ENCODE results near the gene BNC2.

DNA sequence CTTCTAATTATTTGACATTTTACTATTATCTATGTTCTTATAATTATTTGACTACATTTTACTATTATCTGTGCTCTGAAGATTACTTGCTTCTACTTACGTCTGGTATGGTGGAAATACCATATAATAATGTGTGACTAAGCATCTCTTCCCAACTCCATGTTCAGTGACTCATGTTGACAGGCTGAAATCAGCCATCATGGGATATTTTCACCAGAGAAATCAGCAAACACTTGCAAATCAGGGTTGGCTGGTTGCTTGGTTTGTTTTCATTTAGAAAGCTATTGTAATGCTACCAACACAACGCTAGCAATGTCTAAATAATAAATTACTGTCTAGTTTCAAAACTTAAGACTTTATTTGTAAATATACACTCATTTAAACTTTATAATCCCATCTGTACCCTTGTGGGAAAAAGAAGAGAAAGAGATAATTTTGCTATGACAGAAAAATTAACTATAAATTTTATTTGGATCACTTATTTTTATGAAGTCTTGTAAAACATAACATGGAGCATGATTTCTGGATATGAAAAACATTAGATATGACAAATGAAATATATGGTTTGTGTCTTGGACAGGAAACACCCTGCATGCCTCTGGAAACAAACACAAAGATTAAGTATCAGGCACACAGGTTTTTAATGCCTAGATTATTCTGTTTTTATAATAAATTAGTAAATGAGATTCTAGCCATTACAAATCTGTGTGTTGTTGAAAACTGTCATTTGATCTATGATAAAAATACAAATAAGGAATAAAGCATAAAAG lies 337.6 kb downstream of the BNC2 start:
- no peak for TF ChIP-seq CTCF (conservative IDR thresholded peaks at IDR 0.05; ENCODE audit: low read depth, low read length)
- TF ChIP-seq EZH2 (IDR thresholded peaks at IDR 0.05; ENCODE audit: low read length, unreplicated experiment) = no peak
